Measurements from ENCODE around the gene HCST.
A peak's percentile ranks its signal among the peaks of the same experiment; 100 is the strongest.
"Not testable (repeated sequence)": the region's sequence is repeated elsewhere in the genome, so short reads cannot be mapped to it uniquely, and the experiment has no call there.

HCST gene

GRCh38 chr19:35907377-35907745 lies 5.0 kb downstream of the HCST start:
- no peak for DNase-seq

DNA sequence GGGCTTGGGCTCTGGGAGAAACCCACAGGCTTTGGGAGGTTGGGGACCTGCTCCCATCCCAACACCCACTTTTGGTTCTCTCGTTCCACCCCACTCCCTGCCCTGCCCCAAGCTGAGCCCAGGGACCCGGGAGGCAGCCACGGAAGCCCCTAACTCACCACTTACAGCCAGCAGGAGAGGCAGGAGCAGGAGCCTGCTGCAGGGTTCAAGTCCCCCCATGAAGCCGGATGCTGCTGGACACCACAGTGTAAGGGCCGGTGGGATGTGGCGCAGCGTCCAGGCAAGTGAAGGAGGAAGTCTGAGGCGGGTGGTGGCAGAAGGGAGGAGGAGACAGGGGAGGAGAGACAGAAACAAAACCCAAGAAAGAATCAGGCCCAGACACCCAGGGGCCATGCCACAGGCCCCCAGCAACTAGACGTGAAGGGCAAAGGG lies 5.7 kb downstream of the HCST start, which contains the start of gene TYROBP:
Gene TYROBP (minus strand): TSS at position 286 of the 432 bp plus-strand sequence. CDS start 67 bp downstream, at position 219.
- DNase-seq: no peak

DNA sequence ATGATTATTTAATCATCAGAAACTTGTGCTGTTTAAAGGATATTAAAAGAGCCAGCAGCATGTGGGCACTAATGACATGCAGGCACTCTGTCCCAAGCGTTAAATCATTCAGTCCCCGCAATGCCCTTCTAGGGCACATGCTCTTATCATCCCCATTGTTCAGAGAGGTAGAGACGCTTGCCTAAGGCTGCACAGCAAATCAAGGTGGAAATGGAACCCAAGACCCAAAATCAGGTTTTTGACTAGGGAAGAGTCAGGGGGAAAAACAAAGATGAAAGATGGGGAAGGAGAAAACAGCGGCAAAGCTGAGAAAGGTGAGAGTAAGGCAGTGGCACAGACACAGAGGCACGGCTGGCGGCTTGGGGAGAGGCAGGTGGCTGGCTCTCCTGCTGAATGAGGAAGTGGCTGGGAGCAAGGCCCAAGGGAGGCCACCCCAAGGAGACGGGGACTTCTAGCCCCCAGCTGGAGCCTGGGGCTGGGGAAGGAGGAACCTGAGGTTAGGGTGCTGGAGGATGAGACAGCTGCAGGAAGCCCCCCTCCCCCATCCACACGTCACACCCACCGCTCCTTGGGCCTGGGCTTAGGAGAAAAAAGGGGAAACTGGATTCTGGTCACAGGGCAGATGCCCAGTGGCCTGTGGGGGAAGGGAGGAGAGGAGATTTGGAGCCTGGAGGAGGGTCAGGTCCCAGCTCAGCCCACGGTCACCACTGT lies 6.8 kb downstream of the HCST start:
- no peak for DNase-seq

DNA sequence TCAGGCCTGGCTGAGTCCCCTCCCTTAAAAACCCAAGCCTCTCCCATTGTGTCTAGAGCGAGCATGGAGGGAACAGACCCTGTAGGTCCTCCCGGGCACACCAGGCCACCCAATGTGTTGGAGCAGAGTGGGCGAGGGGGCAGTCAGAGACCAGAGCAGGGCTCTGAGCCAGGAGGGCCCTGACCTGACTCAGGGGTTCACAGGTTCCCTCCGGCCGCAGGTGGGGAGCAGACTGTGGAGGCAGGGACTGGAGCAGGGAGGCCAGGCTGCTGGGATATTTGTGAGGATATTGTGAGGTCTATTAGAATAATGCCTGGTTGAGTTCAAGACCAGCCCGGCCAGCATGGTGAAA lies 7.3 kb downstream of the HCST start:
- no peak for DNase-seq

DNA sequence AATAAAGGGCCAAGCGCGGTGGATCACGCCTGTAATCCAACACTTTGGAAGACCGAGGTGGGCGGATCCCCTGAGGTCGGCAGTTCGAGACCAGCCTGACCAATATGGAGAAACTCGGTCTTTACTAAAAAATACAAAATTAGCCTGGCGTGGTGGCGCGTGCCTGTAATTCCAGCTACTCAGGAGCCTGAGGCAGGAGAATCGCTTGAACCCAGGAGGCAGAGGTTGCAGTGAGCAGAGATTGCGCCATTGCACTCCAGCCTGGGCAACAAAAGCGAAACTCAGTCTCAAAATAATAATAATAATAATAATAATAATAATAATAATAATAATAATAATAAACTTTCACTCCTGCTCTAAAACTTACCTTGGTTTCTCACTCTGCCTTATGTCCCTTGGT lies 8.0 kb downstream of the HCST start:
- not testable (repeated sequence) for DNase-seq

DNA sequence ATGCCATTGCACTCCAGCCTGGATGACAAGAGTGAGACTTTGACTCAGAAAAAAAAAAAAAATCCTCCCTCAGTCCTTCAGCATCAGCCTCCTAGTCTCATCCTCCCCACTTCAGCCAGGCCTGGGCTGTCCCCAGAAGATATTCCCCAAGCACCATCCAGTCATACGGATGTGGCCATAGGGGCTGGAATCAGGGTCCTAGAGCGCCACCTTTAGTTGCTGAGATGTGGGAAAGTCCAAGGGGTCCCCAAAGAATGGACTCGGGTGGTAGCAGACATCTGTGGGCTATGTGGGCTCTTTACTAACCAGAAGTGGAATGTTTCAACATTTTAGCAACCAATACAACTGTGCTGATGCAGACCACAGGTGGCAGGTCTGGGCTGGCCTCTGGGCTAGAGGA lies 8.8 kb downstream of the HCST start:
- no peak for DNase-seq

DNA sequence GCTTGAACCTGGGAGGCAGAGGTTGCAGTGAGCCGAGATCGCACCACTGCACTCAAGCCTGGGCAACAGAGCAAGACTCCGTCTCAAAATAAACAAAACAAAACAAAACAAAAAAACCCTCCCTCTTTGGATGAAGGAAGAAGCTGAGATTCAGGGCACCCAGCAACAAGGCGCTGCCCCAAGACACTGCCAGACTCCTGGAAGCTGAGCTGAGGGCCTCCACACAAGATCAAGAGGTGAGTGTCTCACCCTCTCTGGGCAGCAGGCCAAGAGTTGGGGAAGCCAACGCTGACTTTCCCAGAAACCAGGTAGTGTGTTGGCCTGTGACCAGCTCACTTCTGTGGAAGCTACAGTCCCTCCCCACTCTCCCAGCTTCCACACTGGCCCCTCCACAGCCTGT lies 9.5 kb downstream of the HCST start:
- no peak for DNase-seq

- no peak for DNase-seq
Measured at GRCh38 chr19:35913589-35913988, 11.3 kb downstream of the HCST start.

DNA sequence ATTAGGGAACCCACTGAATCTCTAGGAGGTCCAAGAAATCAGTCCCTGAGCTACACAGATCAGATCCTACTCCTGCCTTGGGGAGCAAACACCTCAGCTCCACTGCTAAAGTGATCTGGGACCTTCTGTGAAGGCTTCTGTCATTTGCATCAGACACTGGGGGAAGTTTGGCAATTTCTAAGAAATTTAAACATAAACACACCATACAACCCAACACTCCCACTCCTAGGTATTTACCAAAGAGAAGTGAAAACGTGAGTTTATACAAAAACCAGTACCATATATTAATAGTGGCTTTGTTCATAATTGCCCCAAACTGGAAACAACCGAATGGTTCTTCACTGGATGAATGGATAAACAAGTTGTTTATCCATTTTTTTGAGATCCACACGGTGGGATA lies 13.1 kb downstream of the HCST start:
- DNase-seq: no peak

- DNase-seq: no peak
Measured at GRCh38 chr19:35919306-35919705, 17.0 kb downstream of the HCST start.

- DNase-seq: no peak
Measured at GRCh38 chr19:35921012-35921411, 18.7 kb downstream of the HCST start.

DNA sequence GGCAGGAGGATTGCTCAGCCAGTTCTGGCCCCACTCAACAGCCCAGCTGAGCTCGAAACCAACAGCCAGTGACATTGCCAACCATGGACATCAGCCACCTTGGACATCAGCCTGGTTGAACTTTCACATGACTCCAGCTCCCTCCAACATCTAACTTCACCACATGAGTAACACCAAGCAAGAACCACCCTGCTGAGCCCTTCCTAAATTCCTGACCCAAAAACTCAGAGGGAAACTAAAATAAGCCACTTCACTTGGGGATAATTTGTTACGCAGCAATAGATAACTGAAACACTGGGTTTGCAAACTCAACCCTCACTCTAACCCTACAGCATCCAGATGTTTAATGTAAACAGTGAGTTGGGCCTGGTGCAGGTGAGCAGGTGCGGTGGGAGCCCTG lies 23.2 kb downstream of the HCST start:
- no peak for DNase-seq

GRCh38 chr19:35928507-35928906 lies 26.2 kb downstream of the HCST start:
- no peak for DNase-seq

DNA sequence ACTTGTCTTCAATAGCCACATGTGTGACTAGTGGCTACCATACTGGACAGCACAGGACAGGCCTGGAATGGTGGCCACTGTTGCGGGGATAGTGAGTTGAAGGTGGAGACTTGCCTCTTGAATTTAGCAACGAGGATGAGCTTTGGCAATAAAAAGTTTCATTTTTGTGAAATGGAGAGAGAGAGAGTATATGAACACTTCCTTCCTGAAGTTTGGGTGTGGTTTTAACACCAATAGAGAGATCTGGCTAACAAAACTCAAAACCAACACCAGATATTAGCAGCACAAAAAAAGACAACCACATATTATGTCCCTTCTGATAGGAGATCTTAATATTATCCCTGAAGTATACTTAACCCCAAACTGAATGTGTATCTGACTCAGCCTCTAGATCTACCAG lies 27.5 kb downstream of the HCST start:
- no peak for DNase-seq

- peak; percentile 98 for DNase-seq
Measured at GRCh38 chr19:35931161-35931873, 29.0 kb downstream of the HCST start.

GRCh38 chr19:35931874-35932202 lies 29.5 kb downstream of the HCST start:
- no peak for DNase-seq

GRCh38 chr19:35932291-35932936 lies 30.1 kb downstream of the HCST start:
- DNase-seq: no peak

DNA sequence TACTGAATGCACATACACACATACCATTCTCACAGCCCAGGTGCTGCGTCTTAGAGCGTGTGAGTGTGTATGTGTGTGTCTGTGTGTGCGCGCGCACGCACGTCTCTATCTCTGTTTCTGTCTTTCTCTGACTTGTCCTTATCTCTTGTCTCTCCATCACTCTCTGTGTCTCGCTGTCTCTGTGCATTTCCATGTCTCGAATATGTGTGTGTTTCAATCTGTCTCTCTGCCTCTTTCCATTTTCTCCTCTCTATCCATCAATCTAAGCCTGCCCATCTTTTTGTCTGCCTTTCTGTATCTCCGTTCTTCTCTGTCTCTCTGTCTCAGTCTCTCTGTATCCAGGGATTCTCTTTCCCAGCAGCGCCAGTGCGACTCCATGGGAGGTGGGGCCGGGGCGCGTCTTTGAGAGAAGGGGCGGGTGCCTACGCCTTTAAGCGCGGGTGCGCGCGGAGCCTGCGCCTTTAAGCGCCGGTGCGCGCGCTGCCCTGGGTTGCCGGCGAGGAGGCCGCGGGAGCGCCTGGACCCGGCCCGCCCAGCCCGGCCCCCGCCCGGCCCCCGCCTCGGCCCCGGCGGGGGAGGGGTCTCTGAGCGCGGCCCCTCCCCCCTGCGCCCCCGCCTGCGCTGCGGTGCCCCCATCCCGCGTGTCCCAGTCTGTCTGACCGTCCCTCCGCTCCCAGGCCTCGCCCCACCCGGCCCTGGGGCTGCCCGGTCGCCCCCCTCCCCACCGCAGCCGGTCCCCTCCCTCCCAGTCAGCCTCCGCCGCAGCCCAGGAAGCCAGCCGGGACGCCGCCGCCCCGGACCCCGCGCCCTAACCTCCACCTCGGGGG lies 33.8 kb downstream of the HCST start, which contains the start of gene LRFN3:
Gene LRFN3 (plus strand): TSS at position 464 of the 827 bp plus-strand sequence. CDS start 3,052 bp downstream, outside the sequence.
- peak; percentile 63 for DNase-seq

GRCh38 chr19:35936738-35937268 lies 34.5 kb downstream of the HCST start:
- no peak for DNase-seq

- DNase-seq: no peak
Measured at GRCh38 chr19:35937345-35938281, 35.3 kb downstream of the HCST start.

All from NCI-H1092 treated with DMSO at 0.1 percent for 48 hours (cell line).